Measurements from ENCODE around the gene SLC2A4RG.

GRCh38 chr20:63782521-63782971 lies 43.0 kb downstream of the SLC2A4RG start:
- no peak for TF ChIP-seq POLR2AphosphoS5 (IDR thresholded peaks at IDR 0.05; ENCODE audit: borderline replicate concordance, low read depth, low read length)
- no peak for TF ChIP-seq EZH2 (IDR thresholded peaks at IDR 0.05)

All from SK-N-MC (cell line).